Activated T-helper 2 cell treated with anti-CD3 and anti-CD28 coated beads, Interferon-gamma antibody, Interleukin-2, Interleukin-4, amounts not matched to agents 10 μg/mL and 5 μg/mL and 100 μg/mL, durations not matched to agents 14 hours and 24 hours and 36 hours (primary cell): ENCODE data around the gene ZC3H18. TPM values are rescaled to one million over a fixed set of nuclear protein-coding genes. Genes with fewer than 3 reads are reported as not detected.

Source experiments
- DNase-seq: peaks from one replicate; pipeline ENCODE4 v3.0.0; 2021; ENCODE audit warnings: low spot score
- H3K27ac Mint-ChIP-seq: one replicate; pipeline ENCODE4 v1.8.0; 2021; ENCODE audit warnings: mixed read lengths
- H3K27me3 Mint-ChIP-seq: one replicate; pipeline ENCODE4 v1.8.0; 2021; ENCODE audit warnings: low read depth, mixed read lengths
- H3K36me3 Mint-ChIP-seq: one replicate; pipeline ENCODE4 v1.8.0; 2021; ENCODE audit warnings: low read depth, mixed read lengths
- H3K4me1 Mint-ChIP-seq: one replicate; pipeline ENCODE4 v1.8.0; 2021; ENCODE audit warnings: low read depth, mixed read lengths
- H3K4me3 Mint-ChIP-seq: one replicate; pipeline ENCODE4 v1.8.0; 2021; ENCODE audit warnings: low read depth, mild to moderate bottlenecking, moderate library complexity, mixed read lengths
- H3K9me3 Mint-ChIP-seq: one replicate; pipeline ENCODE4 v1.8.0; 2021; ENCODE audit warnings: mixed read lengths
- intact Hi-C: fragments of 100-400 bp; cut with micrococcal nuclease; formaldehyde crosslinking; loops from one replicate; pipeline ENCODE4 v1.15.1; 2023
- total RNA-seq: library from RNA; stranded (reverse); gene quantifications from 2 replicates; pipeline ENCODE4 v1.2.3, GENCODE V29; 2022

The ZC3H18 gene
- total RNA-seq, 1 donor from 2014 or later: 93.9 TPM

DNA sequence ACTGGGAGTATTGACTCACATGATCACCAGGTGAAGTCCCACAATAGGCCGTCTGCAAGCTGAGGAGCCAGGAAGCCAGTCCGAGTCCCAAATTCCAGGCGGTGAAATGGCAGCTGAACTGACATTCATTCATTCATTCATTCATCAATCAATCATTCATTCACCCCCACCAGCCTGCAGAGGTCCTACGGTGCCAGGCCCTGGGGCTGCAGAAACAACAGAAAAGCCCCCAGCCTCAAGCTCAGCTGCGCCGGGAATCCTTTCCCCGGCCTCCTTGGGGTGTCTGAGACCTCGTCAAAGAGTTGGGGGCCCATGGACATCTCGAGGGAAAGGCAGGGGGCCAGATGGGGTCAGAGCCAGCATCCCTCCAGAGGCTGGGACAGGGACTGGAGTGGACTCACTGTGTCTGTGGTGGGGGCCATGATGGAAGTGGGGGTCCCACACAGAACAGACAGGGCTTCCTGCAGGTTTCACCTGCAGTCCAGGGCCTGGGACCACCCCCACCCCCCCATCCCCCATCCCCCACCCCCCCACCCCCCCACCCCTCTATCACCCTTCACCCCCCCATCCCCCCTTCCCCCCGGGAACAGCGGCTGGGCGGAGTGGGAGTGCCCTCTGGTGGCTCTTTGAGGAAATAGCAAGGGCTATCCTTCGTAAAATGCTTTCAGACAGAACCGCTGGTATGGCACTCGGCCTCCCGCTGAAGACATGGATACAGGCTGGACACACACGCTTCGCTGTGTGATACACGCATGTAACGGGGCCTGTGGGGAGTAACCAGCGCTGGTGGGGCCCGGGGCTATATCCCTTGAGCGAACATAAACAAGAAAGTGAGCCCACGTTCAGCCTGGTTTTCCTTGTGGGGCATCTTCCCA is 8.5 kb upstream of the ZC3H18 start:
- Mint-ChIP-seq H3K4me1 (peaks cover 6% of the 10 kb centered on the region), H3K36me3 (no peaks in the 10 kb centered on the region), H3K27me3 (no peaks in the 10 kb centered on the region), H3K4me3 (no peak overlapping the region), H3K27ac (no peak overlapping the region), H3K9me3 (no peaks in the 10 kb centered on the region)
- intact Hi-C loops: loop anchor here (2.0 kb wide), 1 partner anchor 119 kb away; no protein-coding TSS in a partner anchor
- peak; percentile 25 for DNase-seq

DNA sequence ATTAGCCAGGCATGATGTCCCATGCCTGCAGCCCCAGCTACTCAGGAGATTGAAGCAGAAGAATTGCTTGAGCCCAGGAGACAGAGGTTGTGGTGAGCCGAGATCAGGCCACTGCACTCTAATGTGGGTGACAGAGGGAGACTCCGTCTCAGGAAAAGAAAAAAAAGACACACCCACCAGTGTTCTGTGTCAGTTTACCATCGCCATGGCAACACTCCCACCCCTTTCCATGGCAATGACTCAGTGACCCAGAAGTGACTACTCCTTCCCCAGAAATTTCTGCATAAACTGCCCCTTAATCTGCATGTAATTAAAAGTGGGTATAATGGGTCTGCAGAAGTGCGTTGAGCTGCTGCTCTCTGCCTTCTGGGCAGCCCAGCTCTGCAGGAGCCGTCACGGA is 4.0 kb upstream of the ZC3H18 start:
- H3K36me3 Mint-ChIP-seq: peaks cover 3% of the 10 kb centered on the region
- no peaks in the 10 kb centered on the region for H3K9me3 Mint-ChIP-seq
- H3K4me1 Mint-ChIP-seq: peaks cover 15% of the 10 kb centered on the region
- no peaks in the 10 kb centered on the region for H3K27me3 Mint-ChIP-seq
- H3K27ac Mint-ChIP-seq: no peak overlapping the region
- intact Hi-C loops: no loop called here
- no peak overlapping the region for H3K4me3 Mint-ChIP-seq
- no peak for DNase-seq

DNA sequence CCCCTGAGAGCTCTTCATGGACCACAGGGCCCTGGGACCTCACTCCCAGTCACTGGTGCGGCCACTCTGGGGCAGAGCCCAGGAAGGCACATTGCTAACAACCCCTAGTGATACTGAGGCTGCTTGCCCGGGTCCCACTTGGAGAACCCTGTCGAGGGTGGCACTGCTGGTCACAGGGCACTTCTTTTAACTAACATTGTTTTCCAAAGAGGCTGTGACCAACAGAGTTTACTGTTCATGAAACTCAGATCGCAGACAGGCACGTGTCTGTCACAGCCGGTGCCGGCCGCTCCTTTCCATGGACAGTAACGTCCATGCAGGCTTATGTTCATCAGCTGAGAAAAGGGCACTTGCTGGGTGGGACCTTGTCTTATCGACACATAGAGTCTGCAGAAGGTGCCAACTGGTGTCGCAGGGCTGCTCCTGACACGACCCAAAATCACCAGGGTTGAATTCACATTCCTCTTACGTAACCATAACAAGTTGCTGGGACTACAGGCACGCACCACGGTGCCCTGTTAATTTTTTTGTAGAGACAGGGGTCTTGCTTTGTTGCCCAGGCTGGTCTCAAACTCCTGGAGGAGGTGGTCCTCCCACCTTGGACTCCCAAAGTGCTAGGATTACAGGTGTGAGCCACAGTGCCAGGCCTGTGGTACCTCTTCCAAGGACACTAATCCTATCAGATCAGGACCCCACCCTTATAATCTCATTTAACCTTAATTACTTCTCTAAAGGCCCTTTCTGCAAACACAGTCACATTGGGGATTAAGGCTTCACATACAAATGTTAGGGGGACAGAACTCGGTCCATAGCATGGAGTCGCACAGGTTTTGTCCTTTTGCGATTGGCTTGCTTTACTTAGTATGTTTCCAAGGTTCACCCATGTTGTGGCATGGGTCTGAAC is 1.2 kb upstream of the ZC3H18 start:
- Mint-ChIP-seq H3K4me3 (peak overlapping the region; percentile 89), H3K27ac (peak overlapping the region; percentile 87), H3K4me1 (peaks cover 27% of the 10 kb centered on the region), H3K27me3 (no peaks in the 10 kb centered on the region), H3K9me3 (no peaks in the 10 kb centered on the region), H3K36me3 (peaks cover 23% of the 10 kb centered on the region)
- intact Hi-C loops: no loop called here
- no peak for DNase-seq

DNA sequence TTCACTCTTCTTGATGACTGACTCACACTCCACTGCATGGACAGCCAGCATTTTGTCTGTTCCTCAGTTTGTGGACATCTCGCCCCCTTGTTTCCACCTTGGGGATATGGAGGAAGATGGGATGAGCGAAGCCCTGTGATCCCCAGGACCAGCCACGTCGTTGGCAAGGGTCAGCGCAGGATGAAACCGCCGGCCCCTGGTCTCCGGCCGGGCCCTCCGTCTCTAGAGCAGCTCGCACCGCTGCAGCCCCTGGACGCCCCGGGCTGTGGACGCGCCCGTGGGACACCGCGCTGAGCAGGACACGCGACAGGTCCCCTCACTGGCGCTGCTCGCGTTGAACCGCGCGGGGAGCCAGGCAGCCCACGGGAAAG is 604 bp upstream of the ZC3H18 start:
- no peak for DNase-seq
- H3K4me1 Mint-ChIP-seq: peaks cover 27% of the 10 kb centered on the region
- peak overlapping the region; percentile 89 for H3K4me3 Mint-ChIP-seq
- intact Hi-C loops: no loop called here
- H3K9me3 Mint-ChIP-seq: no peaks in the 10 kb centered on the region
- peaks cover 23% of the 10 kb centered on the region for H3K36me3 Mint-ChIP-seq
- H3K27ac Mint-ChIP-seq: peak overlapping the region; percentile 87
- no peaks in the 10 kb centered on the region for H3K27me3 Mint-ChIP-seq

DNA sequence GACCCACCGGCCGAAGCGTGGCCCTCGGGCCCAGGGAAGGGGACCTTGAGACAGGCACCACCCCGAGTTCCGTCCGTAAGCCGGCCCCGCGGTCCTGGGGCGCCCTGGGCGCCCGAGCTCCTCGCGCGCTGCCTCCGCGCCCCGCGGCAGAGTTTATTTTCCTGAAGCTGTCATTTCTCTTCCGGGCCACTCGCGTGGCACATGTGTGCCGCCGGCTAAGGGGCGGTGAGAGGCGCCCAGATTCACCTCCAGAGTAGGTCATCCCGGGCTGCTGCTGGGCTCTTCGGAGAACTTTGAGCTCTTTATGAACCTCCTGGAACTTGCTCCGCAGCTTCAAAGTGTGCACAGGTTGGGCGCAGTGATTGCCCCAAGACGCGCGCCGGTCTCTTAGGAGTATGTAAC is 489 bp downstream of the ZC3H18 start:
- peak overlapping the region; percentile 88 for H3K4me3 Mint-ChIP-seq
- peak overlapping the region; percentile 76 for H3K27ac Mint-ChIP-seq
- H3K4me1 Mint-ChIP-seq: peaks cover 27% of the 10 kb centered on the region
- peaks cover 27% of the 10 kb centered on the region for H3K36me3 Mint-ChIP-seq
- no peaks in the 10 kb centered on the region for H3K27me3 Mint-ChIP-seq
- H3K9me3 Mint-ChIP-seq: no peaks in the 10 kb centered on the region
- DNase-seq: no peak
- intact Hi-C loops: loop anchor here (5.0 to 10.0 kb wide), 2 partner anchors 132 to 214 kb away; partner anchors contain the start of gene PIEZO1

DNA sequence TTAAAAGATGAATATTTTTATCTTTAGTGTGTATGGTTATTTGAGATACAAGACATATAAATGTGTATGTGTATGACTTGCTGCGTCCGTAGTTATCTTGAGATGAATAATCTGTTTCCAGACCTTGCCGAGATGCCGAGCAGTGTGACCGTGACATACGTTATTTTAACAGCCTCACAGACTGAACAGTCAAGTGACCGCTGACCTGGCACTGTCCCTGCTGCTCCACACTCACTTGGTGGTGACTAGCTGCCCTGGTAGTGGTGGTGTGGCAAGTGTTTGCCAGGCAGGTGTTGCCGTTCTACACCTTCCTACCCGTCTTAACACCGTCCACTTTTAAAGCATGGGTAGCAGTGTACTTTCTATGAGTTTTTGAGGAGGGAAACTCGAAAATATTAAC is 5.0 kb downstream of the ZC3H18 start:
- no peaks in the 10 kb centered on the region for H3K9me3 Mint-ChIP-seq
- peaks cover 60% of the 10 kb centered on the region for H3K36me3 Mint-ChIP-seq
- DNase-seq: no peak
- peaks cover 20% of the 10 kb centered on the region for H3K4me1 Mint-ChIP-seq
- intact Hi-C loops: loop anchor here (10.0 kb wide), 1 partner anchor 210 kb away; the partner anchor contains the start of gene PIEZO1
- no peaks in the 10 kb centered on the region for H3K27me3 Mint-ChIP-seq
- H3K4me3 Mint-ChIP-seq: no peak overlapping the region
- no peak overlapping the region for H3K27ac Mint-ChIP-seq

DNA sequence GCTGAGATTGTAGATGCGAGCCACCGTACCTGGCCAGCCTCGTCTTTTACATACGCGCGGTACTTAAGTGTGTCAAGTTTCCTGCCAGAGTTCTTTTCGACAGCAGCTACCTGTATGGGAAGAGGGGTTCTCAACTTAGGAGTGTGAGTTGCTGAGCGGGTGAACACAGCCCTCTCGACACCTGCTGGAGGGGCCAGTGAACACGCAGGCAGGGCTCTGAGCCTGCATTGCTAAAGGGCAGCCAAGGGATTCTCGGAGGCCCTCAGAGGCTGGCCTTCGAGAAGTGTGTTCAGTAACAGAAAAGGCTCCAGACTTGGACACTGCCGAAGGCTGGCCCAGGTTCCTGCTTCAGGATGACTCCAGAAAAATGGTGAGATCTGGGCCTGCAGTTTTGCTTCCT is 6.1 kb downstream of the ZC3H18 start:
- Mint-ChIP-seq H3K36me3 (peaks cover 71% of the 10 kb centered on the region), H3K27me3 (no peaks in the 10 kb centered on the region), H3K9me3 (no peaks in the 10 kb centered on the region), H3K4me1 (peaks cover 16% of the 10 kb centered on the region), H3K4me3 (no peak overlapping the region), H3K27ac (no peak overlapping the region)
- intact Hi-C loops: loop anchor here (10.0 kb wide), 1 partner anchor 208 kb away; the partner anchor contains the start of gene PIEZO1
- no peak for DNase-seq

DNA sequence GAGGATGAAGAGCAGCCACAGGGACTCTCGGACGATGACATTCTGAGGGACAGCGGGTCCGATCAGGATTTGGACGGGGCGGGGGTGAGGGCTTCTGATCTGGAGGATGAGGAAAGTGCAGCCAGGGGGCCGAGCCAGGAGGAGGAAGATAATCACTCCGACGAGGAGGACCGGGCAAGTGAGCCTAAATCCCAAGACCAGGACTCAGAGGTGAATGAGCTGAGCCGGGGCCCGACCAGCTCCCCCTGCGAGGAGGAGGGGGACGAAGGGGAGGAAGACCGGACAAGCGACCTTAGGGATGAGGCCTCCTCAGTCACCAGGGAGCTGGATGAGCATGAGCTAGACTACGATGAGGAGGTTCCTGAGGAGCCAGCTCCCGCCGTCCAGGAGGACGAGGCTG is 7.0 kb downstream of the ZC3H18 start:
- Mint-ChIP-seq H3K27ac (peak overlapping the region; percentile 44), H3K4me3 (no peak overlapping the region), H3K9me3 (no peaks in the 10 kb centered on the region), H3K27me3 (no peaks in the 10 kb centered on the region), H3K4me1 (peaks cover 8% of the 10 kb centered on the region), H3K36me3 (peaks cover 71% of the 10 kb centered on the region)
- DNase-seq: no peak
- intact Hi-C loops: loop anchor here (10.0 kb wide), 1 partner anchor 208 kb away; the partner anchor contains the start of gene PIEZO1

DNA sequence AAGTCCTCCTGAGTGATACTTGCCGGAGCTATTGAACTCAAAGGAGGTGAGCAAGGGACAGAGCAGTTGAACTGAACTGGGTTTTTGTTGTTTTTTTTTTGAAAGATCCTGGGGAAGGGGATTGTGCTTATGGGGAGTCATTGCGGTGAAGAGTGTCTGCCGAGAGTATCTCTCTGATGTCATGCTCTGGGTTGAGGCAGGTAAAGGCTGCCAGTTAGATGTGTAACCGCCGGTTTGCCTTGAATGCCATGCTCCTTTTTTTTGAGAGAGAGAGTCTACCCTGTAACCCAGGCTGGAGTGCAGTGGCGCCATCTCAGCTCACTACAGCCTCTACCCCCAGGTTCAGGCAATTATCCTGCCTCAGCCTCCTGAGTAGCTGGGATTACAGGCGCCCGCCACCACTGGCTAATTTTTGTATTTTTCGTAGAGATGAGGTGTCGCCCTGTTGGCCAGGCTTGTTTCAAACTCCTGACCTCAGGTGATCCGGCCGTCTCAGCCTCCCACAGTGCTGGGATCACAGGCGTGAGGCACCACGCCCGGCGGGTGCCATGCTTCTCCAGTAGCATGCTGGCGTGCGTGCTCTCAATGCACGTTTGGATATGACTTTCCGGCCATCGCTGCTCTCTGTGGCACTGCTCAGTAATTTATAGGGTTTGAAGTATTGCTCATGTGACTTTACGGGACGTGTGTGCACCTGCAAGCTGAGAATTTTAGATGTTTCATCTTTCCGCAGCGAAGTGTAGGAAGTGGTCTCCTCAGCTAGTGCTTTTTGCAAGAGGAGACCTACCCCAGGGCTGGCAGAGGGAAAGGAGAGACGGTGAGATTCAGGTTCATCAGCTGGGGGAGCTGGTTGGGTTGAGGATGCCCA is 8.5 kb downstream of the ZC3H18 start:
- Mint-ChIP-seq H3K27me3 (no peaks in the 10 kb centered on the region), H3K9me3 (no peaks in the 10 kb centered on the region), H3K36me3 (peaks cover 65% of the 10 kb centered on the region), H3K27ac (peak overlapping the region; percentile 1), H3K4me3 (no peak overlapping the region), H3K4me1 (peaks cover 4% of the 10 kb centered on the region)
- no peak for DNase-seq
- intact Hi-C loops: loop anchor here (10.0 kb wide), 1 partner anchor 206 kb away; the partner anchor contains the start of gene PIEZO1

DNA sequence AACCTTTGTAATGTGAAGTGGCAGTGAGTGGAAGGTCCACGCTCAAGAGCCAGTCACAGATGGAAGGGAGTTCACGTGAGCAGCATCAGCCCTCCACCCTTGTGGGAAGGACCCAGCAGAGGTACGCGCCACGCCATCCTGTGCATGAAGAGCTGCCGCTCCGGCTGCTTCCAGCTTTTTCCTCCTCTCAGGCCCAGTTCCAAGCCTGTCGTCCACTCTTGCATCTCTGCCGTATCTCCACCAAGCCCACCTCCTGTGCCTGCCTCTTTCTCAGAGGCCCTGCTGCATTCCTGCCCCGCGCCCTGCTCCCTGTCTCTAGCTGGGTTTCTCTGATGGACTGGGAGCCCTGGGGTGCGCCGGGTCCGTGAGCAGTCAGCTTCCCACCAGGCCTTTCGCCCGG is 10.2 kb downstream of the ZC3H18 start:
- Mint-ChIP-seq H3K9me3 (no peaks in the 10 kb centered on the region), H3K27me3 (no peaks in the 10 kb centered on the region), H3K36me3 (peaks cover 66% of the 10 kb centered on the region), H3K4me1 (peaks cover 11% of the 10 kb centered on the region), H3K4me3 (no peak overlapping the region), H3K27ac (no peak overlapping the region)
- no peak for DNase-seq
- intact Hi-C loops: no loop called here

DNA sequence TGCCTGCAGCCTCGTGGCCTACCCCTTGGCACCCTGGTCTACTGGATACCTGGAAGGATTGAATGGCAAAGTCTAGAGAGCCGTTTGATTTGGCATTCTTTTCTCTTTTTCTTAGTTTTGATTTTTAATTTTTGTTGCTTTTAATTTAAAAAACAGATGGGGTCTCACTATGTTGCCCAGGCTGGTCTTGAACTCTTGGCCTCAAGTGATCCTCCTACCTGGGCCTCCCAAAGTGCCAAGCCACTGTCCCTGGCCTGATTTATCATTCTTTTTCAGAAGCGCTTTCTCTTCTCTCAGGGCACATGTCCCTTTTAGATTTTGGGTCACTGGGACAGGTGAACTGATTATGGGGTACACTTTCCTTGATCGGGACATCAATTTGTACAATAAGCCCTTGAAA is 10.8 kb downstream of the ZC3H18 start:
- intact Hi-C loops: no loop called here
- no peak for DNase-seq
- Mint-ChIP-seq H3K4me3 (no peak overlapping the region), H3K9me3 (no peaks in the 10 kb centered on the region), H3K36me3 (peaks cover 69% of the 10 kb centered on the region), H3K27ac (no peak overlapping the region), H3K27me3 (no peaks in the 10 kb centered on the region), H3K4me1 (peaks cover 15% of the 10 kb centered on the region)
